GM21786 (cell line): ENCODE results near the gene ZNF391.
"Not testable (repeated sequence)": the region's sequence is repeated elsewhere in the genome, so short reads cannot be mapped to it uniquely, and the experiment has no call there.

Experiments
- ATAC-seq: cut with Tn5 transposase; IDR thresholded peaks from one replicate; pipeline ENCODE4 v1.9.1; 2021; ENCODE audit not compliant: unreplicated experiment

The ZNF391 gene

DNA sequence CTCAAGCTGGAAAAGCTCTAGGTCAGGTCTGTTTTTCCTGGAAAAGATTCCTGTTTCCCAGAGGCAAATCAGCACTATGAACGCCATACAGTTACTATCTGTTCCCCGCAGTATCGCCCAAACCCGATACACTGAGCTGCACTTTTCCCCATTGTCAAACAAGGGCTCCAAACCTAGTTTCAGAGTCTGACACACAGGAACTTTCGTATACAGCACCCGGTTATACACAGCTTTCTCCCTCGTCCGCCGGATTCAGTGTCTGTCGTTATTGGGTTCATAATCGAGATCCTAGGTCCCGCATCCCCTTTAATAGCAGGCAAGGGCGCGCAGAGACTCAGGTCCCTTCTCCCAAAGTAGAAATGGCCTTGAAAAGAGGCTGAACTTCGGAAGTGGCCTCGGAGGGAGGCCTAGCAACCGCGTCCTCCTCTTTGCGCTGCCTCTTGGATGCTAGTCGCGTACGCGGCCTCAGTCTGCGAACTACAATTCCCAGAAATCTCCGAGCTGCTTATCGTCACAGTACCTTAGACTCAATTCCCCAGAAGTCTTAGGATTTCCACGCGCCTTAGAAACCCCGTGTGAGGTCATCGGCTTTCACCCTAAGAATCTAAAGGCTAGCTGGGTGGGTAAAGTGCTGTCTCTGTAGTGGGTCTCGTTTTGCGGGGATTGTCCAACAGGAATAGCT lies 34.2 kb downstream of the ZNF391 start:
- ATAC-seq, result no peak

DNA sequence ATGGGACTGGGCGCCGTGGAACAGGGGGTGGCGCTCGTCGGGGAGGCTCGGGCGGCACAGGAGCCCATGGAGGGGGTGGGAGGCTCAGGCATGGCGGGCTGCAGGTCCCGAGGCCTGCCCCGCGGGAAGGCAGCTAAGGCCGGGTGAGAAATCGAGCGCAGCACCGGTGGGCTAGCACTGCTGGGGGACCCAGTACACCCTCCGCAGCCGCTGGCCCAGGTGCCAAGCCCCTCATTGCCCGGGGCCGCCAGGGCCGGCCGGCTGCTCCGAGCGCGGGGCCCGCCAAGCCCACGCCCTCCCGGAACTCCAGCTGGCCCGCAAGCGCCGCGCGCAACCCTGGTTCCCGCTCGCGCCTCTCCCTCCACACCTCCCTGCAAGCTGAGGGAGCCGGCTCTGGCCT lies 36.3 kb downstream of the ZNF391 start:
- ATAC-seq, result not testable (repeated sequence)

DNA sequence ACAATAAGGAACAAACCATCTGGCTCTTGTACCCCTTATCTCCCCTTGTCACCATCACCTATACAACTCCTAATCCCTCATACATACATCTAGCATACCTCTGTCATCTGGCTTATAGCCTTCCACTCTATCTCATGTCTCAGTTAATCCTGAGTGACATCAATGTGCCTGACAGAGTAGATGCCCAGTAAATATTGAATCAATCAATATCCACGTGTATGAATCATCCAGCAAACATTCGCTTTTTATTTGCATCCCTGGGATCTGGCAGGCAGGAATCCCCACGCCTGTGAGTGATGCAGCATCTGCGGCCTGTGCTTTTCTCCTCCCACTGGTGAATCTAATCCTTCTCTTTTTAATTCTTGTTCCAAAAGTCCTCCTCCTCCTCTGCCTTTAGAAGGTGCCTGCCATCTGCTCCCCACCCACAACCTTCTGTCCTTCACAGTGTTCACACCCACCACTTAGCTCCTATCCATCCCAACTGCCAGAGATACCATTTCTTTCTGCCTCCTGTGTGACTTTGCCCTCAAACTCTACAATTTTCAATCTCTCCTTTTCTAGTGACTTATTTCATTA lies 37.6 kb downstream of the ZNF391 start:
- ATAC-seq, result no peak

DNA sequence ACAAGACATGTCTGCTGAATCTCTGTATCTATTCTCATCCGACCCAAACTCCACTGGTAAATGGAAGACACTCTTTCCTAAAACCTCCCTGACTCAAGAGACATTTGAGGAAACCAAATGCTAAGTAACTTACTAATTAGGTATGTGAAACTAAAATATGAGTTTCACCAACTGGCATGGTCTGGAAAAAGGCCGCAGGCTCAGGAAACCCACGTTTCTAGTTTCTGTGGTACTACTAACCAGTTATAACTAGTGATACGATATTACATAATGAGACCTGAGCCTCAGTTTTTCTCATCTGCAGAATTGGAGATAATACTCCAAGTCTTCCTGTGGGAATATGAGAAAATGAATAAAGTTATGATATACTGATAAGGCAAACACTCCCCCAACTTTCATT lies 39.9 kb downstream of the ZNF391 start:
- ATAC-seq, result no peak

DNA sequence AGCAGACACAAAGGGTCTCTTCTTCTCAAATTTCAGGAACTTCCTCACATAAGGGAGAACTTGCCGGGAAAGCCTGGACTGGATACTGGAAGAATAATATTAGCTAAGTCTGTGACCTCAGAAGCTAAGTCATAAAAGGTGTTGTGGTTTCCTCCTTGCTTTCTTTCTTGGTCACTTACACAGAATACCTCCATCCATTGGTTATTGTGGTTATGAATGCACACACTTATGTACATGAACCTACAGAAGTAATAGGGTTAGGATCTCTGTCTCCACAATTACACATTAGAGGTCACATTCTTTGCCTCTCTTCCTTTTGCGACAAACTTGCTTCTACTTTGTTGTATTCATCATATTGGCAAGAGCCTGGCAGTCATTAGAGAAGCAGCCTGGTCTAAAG lies 40.4 kb downstream of the ZNF391 start:
- no peak for ATAC-seq

- ATAC-seq, result no peak
These were observed 45.2 kb downstream of the ZNF391 start for GRCh38 chr6:27433714-27434113.

DNA sequence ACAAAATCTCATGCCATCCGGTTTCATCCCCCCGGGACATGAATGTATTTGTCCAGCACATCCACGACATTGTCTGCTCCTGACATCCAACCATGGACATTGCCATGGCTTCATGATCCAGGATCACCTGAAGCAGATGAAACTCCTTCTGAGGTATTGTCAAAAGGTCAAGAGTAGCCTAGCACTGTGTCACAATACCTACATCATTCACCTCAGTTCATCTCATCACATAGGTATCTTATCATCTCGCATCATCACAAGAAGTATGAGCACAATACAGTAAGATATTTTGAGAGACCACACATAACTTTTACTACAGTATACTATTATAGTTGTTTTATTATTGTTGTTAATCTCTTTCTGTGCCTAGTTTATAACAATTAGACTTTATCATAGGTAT lies 50.8 kb downstream of the ZNF391 start:
- ATAC-seq, result no peak

GRCh38 chr6:27441001-27441400 lies 52.4 kb downstream of the ZNF391 start:
- no peak for ATAC-seq

- ATAC-seq, result no peak
These were observed 54.4 kb downstream of the ZNF391 start for GRCh38 chr6:27442932-27443331.

- ATAC-seq, result no peak
These were observed 59.9 kb downstream of the ZNF391 start for GRCh38 chr6:27448456-27448855.

DNA sequence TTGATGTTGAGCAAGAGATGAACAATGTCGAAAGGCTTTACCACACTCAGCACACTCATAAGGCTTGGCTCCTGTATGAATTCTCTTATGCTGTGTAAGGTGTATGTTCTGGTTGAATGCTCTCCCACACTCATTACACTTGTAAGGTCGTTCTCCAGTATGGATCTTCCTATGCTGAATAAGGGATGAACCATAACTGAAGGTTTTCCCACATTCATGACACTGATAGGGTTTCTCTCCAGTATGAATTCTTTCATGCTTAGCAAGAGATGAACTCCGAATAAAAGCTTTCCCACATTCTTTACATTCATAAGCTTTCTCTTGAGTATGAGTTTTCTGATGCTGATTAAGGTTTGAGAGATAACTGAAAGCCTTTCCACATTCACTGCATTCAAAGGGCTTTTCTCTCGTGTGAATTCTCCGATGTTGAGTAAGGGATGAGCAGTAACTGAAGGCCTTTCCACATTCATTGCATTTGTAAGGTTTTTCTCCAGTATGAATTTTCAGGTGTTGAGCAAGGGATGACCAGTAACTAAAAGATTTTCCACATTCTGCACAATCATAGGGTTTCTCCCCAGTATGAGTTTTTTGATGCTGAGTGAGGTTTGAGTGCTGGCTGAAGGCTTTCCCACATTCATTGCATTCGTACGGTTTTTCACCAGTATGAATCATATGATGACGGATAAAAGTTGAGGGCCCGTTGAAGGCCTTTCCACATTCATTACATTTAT lies 63.3 kb downstream of the ZNF391 start:
- no peak for ATAC-seq

DNA sequence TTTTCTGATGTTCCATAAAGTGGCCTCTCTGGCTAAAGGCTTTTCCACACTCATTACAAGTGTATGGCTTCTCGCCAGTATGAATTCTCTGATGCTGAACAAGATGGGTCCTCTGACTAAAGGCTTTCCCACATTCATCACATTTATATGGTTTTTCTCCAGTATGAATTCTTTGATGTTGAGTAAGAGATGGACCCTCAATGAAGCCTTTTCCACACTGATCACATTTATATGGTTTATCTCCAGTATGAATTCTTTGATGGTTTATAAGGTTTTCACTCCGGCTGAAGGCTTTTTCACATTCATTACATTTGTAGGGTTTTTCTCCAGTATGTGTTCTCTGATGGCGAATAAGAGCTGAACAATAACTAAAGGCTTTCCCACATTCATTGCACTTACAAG lies 63.9 kb downstream of the ZNF391 start:
- no peak for ATAC-seq
